Right lobe of liver (tissue), 4 donors: Measurements from ENCODE around the gene PADI4.

Experiments used
- POLR2A ChIP-seq: fragments of 450-650 bp; IDR thresholded peaks from one replicate; pipeline ENCODE4 v1.6.1; 2017; ENCODE audit warnings: antibody characterized with exemption, mild to moderate bottlenecking
- TF ChIP-seq, protein P1 (sequence below), 4 donors: fragments of 200-600 bp in 3 of 4; fragments of 450-650 bp in 1 of 4; IDR thresholded peaks; one replicate each; pipeline versions ENCODE4 v1.5.1 to v1.8.0; 2016 to 2022; ENCODE audit warnings: antibody characterized with exemption in 4 of 4, mild to moderate bottlenecking in 2 of 4
- donor health status: DM: no; HTN: no; CAD: no.
- donor health status: DM: no; HTN: no; CAD: no.
- donor health status: DM: no; HTN: yes; CAD: no.

- TF ChIP-seq, protein P1, sequence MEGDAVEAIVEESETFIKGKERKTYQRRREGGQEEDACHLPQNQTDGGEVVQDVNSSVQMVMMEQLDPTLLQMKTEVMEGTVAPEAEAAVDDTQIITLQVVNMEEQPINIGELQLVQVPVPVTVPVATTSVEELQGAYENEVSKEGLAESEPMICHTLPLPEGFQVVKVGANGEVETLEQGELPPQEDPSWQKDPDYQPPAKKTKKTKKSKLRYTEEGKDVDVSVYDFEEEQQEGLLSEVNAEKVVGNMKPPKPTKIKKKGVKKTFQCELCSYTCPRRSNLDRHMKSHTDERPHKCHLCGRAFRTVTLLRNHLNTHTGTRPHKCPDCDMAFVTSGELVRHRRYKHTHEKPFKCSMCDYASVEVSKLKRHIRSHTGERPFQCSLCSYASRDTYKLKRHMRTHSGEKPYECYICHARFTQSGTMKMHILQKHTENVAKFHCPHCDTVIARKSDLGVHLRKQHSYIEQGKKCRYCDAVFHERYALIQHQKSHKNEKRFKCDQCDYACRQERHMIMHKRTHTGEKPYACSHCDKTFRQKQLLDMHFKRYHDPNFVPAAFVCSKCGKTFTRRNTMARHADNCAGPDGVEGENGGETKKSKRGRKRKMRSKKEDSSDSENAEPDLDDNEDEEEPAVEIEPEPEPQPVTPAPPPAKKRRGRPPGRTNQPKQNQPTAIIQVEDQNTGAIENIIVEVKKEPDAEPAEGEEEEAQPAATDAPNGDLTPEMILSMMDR (IDR thresholded peaks at IDR 0.05): no peak
- TF ChIP-seq POLR2A: no peak
Observed at GRCh38 chr1:17307329-17307728, 668 bp upstream of the PADI4 start.
